HG03159 (cell line): ENCODE results near the gene PCDH9.

ENCODE experiments used
- ATAC-seq: cut with Tn5 transposase; IDR thresholded peaks from one replicate; pipeline ENCODE4 v1.9.1; 2021; ENCODE audit warnings: mild to moderate bottlenecking, moderate library complexity; ENCODE audit not compliant: unreplicated experiment

Gene PCDH9

DNA sequence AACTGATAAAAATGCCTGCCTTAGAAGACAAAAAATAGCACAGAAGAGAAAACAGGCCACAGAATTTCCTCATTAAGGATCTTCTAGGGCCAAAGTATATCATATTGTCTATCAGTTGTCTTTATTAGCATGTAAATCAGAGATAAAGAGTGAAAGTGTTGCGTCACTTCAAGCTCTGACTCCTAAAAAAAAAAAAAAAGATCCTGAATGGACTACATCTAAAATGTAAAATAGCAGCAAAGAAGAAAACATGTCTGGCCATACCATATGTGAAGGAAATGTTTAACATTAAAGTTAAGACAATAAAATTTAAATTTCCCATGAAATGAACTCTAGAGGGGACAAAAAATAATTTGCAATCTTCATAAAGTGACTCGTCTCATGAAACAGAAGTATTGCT, 237.4 kb downstream of the PCDH9 start:
- ATAC-seq: no peak

DNA sequence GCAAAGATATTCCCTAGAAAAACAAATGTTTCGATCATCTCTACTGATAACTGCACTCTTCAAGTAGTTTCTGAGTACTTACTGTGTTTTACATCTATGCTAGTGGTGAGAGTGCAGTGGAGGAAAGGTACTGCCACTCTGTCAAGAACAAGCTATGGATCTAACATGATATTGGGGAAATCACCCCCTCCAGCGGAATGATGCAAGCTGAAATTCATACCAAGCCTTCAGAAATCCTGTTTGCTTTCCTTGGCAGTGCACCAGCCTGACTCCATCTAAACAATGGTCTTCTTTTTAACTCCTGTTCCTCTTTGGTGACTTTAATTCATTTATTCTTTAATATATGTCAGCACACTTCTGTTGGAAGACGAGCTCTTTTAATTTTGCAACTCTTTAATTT, 238.0 kb downstream of the PCDH9 start:
- ATAC-seq: no peak

DNA sequence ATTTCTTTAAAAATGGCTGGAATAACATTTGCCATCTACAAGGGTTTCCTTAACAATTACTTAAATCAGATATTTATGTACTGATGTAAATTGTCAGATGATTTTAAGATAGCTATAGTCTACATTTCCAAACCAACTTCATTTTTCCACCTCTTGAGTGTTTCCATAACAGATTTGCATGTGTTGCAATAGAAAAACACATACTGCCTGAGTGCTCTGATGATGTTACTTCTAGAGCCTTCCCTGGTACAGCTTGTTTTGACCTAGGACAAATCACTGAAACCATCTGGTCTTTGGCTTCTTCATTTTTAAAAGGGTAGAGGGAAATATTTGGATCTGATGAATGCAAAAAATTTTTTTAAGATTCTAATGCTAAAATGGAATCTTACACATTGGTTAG, 245.9 kb downstream of the PCDH9 start:
- no peak for ATAC-seq

DNA sequence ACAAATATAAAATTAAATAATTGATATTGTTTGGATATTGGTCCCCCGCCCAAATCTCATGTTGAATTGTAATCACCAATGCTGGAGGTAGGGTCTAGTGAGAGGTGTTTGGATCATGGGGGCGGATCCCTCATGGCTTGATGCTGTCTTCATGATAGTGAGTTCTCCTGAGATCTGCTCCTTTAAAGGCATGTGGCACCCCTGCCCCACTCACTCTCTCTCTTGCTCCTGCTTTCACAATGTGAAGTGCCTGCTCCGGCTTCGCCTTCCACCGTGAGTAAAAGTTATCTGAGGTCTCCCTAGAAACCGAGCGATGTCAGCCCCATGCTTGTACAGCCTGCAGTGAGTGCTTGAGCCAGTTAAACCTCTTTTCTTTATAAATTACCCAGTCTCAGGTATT, 248.2 kb downstream of the PCDH9 start:
- no peak for ATAC-seq

- no peak for ATAC-seq
Observed at GRCh38 chr13:66977161-66977560, 253.0 kb downstream of the PCDH9 start.

DNA sequence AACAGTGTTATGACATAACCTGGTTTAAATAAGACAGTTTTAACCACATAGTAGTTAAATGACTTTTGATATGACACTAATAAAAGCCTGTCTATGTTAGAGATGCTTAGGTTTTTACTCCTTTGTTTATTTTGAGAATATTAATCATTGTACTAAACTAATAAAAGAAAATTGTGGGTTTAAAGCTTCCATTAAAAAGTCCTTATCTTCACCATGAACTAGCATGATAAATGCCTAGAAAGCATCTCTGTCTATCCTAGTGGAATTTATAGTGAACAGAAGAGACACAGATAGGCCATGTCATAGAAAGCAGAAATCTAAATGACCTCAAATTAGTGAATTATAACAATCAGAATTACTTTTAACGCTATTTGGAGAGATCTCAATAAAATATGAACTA, 255.2 kb downstream of the PCDH9 start:
- ATAC-seq: no peak

DNA sequence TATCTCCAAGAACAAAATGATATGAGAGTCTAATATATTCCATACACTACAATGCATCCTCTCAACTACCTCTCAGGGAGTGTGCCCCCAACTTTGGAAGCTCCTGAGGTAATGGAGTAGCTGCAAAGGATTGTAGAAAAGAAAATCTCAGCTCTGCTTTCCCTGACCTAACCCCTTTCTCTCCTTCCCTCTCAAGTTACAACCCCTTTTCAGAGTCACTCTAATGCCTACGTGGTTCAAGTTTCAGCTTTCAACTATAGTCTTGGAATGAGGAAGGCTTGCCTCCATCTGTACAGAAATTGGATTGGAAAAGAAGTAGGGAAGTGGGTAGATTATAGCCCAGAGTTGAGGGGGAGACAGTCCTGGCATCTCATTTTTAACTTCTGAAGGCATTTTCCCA, 256.0 kb downstream of the PCDH9 start:
- no peak for ATAC-seq

- no peak for ATAC-seq
Observed at GRCh38 chr13:66972659-66973058, 257.5 kb downstream of the PCDH9 start.

- ATAC-seq: no peak
Observed at GRCh38 chr13:66971004-66971403, 259.1 kb downstream of the PCDH9 start.

- ATAC-seq: no peak
Observed at GRCh38 chr13:66969291-66969690, 260.8 kb downstream of the PCDH9 start.

DNA sequence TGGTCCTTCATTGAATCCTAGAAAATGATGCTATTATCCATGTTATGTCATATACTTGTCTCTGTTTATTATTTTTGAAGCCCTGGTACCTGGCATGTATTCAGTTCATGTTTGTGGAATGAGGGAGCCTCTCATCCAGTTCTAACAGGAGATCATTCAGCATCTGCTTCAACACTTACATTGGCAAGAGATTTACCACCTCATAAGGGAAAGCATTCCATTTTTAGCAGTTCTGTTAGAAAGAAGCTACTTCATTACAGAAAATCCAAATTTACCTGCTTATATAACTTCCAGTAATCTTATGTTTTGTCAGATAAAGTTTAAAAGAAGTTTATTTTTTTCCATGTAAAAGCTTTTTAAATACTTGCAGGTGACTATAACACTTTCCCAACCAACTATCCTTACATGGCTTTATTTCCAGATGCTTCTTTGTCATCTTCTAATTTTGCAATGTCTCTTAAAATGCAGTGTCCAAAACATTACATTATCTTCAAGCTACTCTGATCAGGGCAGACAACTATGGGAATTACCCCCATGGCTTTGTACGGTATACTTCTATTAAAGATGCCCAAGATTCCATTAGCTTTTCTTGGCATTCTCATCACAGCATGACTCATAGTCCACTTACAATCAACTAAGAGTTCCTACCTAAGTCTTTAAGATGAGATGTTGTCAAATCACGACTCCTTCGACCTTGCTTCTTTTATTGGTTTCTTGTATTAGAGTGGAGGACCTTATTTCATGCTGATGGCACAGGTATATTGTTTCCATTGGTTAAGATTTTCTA, 262.1 kb downstream of the PCDH9 start:
- no peak for ATAC-seq

DNA sequence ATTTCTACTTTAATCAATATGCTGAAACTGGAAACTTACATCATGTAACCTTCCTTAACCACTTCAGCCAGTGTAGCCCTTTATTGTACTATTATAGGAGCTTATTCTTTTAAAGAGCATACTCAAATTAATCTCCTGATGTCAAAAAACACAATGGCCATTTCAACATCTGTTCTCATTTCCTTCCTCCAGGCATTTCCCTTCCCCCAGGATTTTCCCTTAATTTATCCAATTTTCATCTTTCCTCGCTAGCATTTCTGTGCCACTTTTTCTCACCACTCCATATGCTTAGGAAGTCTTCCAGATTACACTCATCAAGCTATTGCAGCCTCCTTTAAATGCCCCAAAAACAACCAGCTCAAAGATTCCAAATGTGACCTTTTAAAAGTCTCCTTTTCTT, 265.0 kb downstream of the PCDH9 start:
- no peak for ATAC-seq

DNA sequence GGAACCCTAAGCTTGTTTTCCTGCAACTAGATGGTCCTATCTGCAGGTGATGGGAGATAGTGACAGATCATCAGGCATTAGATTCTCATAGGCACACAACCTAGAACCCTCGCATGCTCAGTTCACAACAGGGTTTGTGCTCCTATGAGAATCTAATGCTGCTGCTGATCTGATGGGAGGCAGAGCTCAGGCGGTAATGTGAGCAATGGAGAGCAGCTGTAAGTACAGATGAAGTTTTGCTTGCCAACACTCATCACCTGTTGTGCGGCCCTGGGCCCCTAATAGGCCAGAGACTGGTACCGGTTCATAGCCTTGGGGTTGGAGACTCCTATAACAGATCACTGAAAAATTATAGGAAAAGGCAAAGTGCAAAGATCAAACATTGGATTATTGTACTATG, 267.2 kb downstream of the PCDH9 start:
- ATAC-seq: no peak

- peak; percentile 56 for ATAC-seq
Observed at GRCh38 chr13:66958611-66959010, 271.5 kb downstream of the PCDH9 start.

DNA sequence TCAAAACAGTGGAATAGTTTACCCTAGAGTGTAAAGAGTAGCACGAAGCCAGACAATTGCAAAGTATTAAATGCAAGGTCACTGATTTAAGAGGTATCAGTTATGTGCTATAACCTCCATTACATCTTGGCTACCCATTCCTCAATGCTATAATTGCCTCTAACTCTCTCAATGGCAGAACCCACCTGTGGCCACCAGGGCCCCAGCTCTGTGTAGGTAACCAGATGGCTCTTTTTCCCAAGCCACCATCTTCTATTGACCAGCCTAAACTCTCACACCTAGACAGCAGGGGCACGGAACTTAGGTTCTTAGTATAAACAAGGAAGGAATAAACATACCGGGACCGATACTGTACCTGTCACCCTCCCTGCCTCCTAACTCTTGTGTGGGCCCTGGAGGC, 277.6 kb downstream of the PCDH9 start:
- no peak for ATAC-seq

- ATAC-seq: no peak
Observed at GRCh38 chr13:66951426-66951825, 278.7 kb downstream of the PCDH9 start.

GRCh38 chr13:66950666-66951065, 279.5 kb downstream of the PCDH9 start:
- no peak for ATAC-seq

DNA sequence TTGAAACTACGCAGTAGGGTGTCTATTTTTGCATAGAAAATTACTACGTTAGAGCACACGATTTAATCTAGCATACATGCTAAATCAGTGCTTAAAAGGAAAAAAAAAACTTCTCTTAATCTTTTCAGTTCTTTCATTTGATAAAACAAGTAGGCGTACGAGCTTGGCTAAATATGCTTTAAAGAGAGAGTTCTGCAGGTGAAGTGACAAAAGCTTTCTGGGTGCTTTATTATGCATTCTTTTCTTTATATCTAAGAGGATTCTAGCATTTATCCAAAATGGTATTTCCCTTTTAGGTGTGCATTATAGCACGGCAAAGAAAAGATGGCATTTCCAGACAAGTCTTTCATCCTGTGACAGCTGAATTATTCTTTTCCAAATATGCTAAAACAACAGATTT, 281.2 kb downstream of the PCDH9 start:
- no peak for ATAC-seq

DNA sequence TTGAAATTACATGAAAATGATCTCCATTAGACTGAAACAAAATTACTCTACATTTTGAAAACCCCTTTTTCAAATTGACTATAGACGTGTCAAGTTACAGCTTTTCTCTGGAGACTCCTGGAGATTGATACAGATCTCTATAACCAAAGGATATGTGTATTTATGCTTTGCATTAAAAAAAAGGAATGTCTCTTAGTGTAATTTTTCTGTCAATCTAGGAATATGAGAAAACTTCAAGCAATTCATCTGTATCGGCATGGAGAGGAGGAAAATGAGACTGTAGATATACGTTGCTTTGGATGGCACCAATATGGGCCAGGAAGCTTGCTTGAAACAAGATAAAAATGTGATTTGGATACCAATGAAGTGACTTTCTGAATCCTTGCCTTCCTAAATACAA, 286.6 kb downstream of the PCDH9 start:
- ATAC-seq: no peak

DNA sequence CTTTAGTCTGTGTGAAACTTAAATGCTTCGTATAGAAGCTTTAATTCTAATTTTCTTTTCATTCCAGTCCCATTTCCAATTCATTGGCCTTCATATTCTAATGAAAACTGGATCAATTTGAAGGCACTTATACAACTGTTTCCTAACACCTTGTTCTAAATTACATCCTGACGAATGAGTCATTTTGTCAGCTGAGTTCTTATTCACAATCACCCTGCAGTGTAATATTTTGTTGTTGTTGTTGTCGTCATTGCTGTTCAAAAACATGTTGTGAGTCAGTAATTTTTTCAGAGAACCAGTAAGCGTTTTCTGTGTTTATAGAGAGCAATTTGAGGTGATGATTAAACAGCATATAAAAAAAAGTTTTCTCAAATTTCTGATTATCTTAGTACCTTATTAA, 290.0 kb downstream of the PCDH9 start:
- ATAC-seq: no peak

GRCh38 chr13:66937423-66937822, 292.7 kb downstream of the PCDH9 start:
- no peak for ATAC-seq

GRCh38 chr13:66933994-66934393, 296.1 kb downstream of the PCDH9 start:
- no peak for ATAC-seq

DNA sequence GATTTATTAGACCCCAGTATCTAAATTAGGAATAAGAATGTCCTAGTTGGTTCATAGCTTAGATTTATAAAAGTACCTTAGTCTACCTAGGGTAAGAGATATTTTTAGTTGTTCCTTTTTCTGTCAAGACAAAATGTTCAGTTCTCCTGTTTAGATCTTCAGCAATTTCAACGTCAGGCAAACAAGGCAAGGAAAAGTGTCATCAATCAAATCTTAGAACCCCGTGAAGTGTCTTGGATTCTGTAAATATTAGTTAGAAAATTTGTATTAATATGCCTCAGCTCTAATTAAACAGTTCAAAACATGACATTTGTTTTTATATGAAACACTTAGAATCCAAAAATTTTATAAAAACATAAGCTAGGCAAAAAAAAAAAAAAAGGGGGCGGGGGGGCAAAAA, 296.6 kb downstream of the PCDH9 start:
- ATAC-seq: no peak
